ENCODE results near the gene TMEM61. TPM values are rescaled to one million over a fixed set of nuclear protein-coding genes. Genes with fewer than 3 reads are reported as not detected.

TMEM61 gene
- total RNA-seq, 1 donor from 2014 or later, result 2.9 TPM

GRCh38 chr1:55039342-55040082 is 59.1 kb downstream of the TMEM61 start, which contains the start of gene PCSK9:
Gene PCSK9, plus strand, starts transcription at chr1:55039548. Its CDS starts 290 bp downstream, at chr1:55039838.
- Histone ChIP-seq H3K4me3 (ENCODE audit: low read depth, low read length) (peak within 1 kb of the TSS; percentile 48), H3K27me3 (ENCODE audit: control insufficient read depth, insufficient read depth, low read length) (no peaks in the 10 kb centered on the region), H3K36me3 (ENCODE audit: control insufficient read depth, insufficient read depth, low read length) (peaks cover 3% of the 10 kb centered on the region)
- DNase-seq (ENCODE audit: low read depth), result peak; percentile 78
- TF ChIP-seq, protein P1, sequence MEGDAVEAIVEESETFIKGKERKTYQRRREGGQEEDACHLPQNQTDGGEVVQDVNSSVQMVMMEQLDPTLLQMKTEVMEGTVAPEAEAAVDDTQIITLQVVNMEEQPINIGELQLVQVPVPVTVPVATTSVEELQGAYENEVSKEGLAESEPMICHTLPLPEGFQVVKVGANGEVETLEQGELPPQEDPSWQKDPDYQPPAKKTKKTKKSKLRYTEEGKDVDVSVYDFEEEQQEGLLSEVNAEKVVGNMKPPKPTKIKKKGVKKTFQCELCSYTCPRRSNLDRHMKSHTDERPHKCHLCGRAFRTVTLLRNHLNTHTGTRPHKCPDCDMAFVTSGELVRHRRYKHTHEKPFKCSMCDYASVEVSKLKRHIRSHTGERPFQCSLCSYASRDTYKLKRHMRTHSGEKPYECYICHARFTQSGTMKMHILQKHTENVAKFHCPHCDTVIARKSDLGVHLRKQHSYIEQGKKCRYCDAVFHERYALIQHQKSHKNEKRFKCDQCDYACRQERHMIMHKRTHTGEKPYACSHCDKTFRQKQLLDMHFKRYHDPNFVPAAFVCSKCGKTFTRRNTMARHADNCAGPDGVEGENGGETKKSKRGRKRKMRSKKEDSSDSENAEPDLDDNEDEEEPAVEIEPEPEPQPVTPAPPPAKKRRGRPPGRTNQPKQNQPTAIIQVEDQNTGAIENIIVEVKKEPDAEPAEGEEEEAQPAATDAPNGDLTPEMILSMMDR (IDR thresholded peaks at IDR 0.05; ENCODE audit: insufficient read depth, low read length, severe bottlenecking), result no peak
- no peak for FAIRE-seq

- no peak for FAIRE-seq
These were observed 59.9 kb downstream of the TMEM61 start for GRCh38 chr1:55040083-55040932.

DNA sequence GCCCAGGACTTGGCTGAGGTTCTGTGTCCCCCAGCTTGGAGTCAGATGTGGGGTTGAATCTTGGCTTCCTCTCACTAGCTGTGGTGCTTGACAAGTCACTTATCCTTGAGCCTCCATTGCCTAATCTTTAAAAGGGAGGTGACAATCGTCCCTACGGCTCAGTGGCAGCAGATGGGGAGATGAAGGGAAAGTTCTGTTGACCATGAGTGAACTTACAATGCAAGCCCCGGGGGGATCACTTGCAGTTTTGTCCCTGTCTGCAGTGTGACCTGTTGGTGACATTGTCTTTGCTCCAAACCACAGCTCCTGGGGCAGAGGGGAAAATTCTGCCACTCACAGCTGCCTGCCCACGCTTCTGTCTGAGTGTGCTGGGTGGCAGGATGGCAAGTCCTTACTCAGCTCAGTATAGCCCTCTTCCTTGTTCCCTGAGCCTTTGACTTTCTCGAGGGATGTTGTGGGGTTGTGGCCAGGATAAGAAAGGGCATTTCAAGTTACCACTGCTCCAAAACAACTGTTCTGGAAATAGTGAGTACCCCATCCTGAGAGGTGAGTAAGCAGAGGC is 60.6 kb downstream of the TMEM61 start:
- Histone ChIP-seq H3K36me3 (ENCODE audit: control insufficient read depth, insufficient read depth, low read length) (peaks cover 11% of the 10 kb centered on the region), H3K4me3 (ENCODE audit: low read depth, low read length) (peak overlapping the region; percentile 48), H3K27me3 (ENCODE audit: control insufficient read depth, insufficient read depth, low read length) (no peaks in the 10 kb centered on the region)
- TF ChIP-seq, protein P1 (IDR thresholded peaks at IDR 0.05; ENCODE audit: insufficient read depth, low read length, severe bottlenecking), result no peak
- peak; percentile 13 for DNase-seq (ENCODE audit: low read depth)
- no peak for FAIRE-seq

More at GRCh38 chr1:55040083-55040932, 59.9 kb downstream of the TMEM61 start:
- H3K4me3 ChIP-seq (ENCODE audit: low read depth, low read length), result peak overlapping the region; percentile 48
- peak; percentile 11 for DNase-seq (ENCODE audit: low read depth)
- H3K36me3 ChIP-seq (ENCODE audit: control insufficient read depth, insufficient read depth, low read length), result peaks cover 9% of the 10 kb centered on the region
- TF ChIP-seq, protein P1 (IDR thresholded peaks at IDR 0.05; ENCODE audit: insufficient read depth, low read length, severe bottlenecking), result no peak
- no peaks in the 10 kb centered on the region for H3K27me3 ChIP-seq (ENCODE audit: control insufficient read depth, insufficient read depth, low read length)

GRCh38 chr1:55041613-55042012 is 61.2 kb downstream of the TMEM61 start:
- DNase-seq (ENCODE audit: low read depth), result no peak
- TF ChIP-seq, protein P1 (IDR thresholded peaks at IDR 0.05; ENCODE audit: insufficient read depth, low read length, severe bottlenecking), result no peak
- FAIRE-seq, result no peak
- Histone ChIP-seq H3K4me3 (ENCODE audit: low read depth, low read length) (no peak overlapping the region), H3K36me3 (ENCODE audit: control insufficient read depth, insufficient read depth, low read length) (peaks cover 11% of the 10 kb centered on the region), H3K27me3 (ENCODE audit: control insufficient read depth, insufficient read depth, low read length) (no peaks in the 10 kb centered on the region)

Other genes with a start within 250 kb of the TMEM61 start
- 5.3 and 5.9 TPM in 2 replicates for gene PARS2, start 216.1 kb upstream of the TMEM61 start, total RNA-seq
- 7.4 and 12.5 TPM in 2 replicates for gene TTC22, start 179.3 kb upstream of the TMEM61 start, total RNA-seq
- gene DHCR24, start 93.4 kb upstream of the TMEM61 start, total RNA-seq, result 118 and 212 TPM in 2 replicates
- under 0.01 TPM in 1 of 2 replicates, not detected in the other for gene BSND, start 18.3 kb downstream of the TMEM61 start, total RNA-seq
- 5.8 and 11.3 TPM in 2 replicates for gene PCSK9, start 58.9 kb downstream of the TMEM61 start, total RNA-seq
- gene USP24, start 234.7 kb downstream of the TMEM61 start, total RNA-seq, result 37.6 and 40.8 TPM in 2 replicates